HG03135 (cell line): Measurements from ENCODE around the gene PLPPR4.

Experiments
- ATAC-seq: cut with Tn5 transposase; IDR thresholded peaks from one replicate; pipeline ENCODE4 v1.9.1; 2021; ENCODE audit warnings: mild to moderate bottlenecking, moderate library complexity; ENCODE audit not compliant: unreplicated experiment

PLPPR4 gene

DNA sequence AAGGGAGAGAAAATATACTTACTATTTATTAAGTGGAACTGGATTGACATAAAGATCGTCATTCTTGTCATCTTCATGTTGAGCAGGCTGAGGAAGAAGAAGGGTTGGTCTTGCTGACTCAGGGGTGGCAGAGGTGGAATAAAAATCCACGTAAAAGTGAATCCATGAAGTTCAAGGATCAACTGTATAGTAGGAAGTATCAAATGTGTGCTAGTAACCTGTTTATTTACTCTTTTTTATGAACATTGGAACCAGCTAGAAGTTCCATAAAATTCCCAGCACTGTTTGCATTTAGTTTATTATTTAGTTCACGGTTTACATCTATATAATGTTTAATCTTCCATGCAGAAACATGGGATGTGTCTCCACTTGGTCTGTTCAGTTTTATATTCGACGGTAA is 70.7 kb downstream of the PLPPR4 start:
- ATAC-seq = no peak

DNA sequence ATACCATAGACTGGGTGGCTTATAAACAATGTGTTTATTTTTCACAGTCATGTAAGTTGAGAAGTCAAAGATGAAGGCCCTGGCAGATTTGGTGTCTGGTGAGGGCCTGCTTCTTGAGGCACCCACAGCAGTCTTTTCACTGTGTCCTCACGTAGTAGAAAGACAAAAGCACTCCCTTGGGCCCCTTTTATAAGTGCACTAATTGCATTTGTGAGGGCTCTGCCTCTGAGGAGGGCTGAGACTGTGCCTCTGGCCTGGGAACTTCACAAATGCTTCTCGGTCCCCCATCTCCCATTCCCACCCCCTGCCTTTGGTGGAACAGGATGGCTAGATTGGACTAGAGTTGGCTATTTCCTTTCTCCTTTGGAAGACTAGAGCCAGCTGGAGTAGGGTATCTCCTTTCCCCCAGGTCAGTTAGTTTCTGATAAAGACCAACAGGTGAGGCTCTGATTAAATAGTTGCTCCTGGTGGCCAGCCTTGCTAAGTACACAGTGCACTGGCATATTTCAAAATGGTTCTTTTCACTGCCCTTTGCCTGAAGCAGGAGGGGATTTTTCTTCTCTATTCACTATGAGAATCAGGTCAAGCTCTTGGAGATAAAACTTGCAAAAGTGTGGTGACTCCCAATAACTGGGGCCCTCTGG is 82.9 kb downstream of the PLPPR4 start:
- ATAC-seq = no peak

- ATAC-seq = no peak
These were observed 84.3 kb downstream of the PLPPR4 start for GRCh38 chr1:99348397-99349132.

GRCh38 chr1:99352821-99353220 is 88.5 kb downstream of the PLPPR4 start:
- ATAC-seq = no peak

DNA sequence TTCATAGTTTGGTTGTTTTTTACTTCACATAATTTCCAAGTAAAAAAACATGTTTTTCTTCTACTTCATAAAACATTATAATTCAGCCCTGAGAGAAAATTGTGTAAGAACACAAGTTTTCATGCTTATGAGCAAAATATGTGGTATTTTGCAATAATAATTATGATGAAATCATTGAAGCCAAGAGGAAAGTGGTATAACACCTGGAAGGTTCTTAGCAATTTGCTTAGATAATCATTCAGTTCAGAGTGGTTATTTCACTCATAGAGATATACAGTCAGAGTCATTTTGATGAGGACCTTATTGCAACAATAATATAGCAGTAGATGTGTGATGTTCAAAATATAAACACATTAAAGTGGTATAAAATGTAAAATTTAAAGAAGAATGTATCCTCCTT is 94.5 kb downstream of the PLPPR4 start:
- no peak for ATAC-seq
